IMR-90 (cell line): ENCODE measurements around the gene NOL6.

Source experiments
- CEBPB ChIP-seq: IDR thresholded peaks from 2 replicates; pipeline ENCODE4 v1.6.1; 2012; ENCODE audit warnings: low read depth, low read length, improper control_type of control experiment
- CHD1 ChIP-seq: IDR thresholded peaks from 2 replicates; pipeline ENCODE4 v1.6.1; 2012; ENCODE audit warnings: low read depth, low read length, improper control_type of control experiment
- CTCF ChIP-seq: conservative IDR thresholded peaks from 2 replicates; pipeline ENCODE4 v1.5.1; 2012; ENCODE audit warnings: mild to moderate bottlenecking, low read depth, low read length, improper control_type of control experiment
- ELK1 ChIP-seq: fragments of 150-350 bp; IDR thresholded peaks from 2 replicates; pipeline ENCODE4 v1.6.1; 2016; ENCODE audit warnings: low read depth, mild to moderate bottlenecking, low read length, moderate library complexity, borderline replicate concordance
- FOS ChIP-seq: fragments of 150-350 bp; IDR thresholded peaks from 2 replicates; pipeline ENCODE4 v1.6.1; 2016; ENCODE audit warnings: low read depth, low read length
- MAFK ChIP-seq: IDR thresholded peaks from 2 replicates; pipeline ENCODE4 v1.6.1; 2012; ENCODE audit warnings: low read depth, low read length, improper control_type of control experiment
- MAZ ChIP-seq: IDR thresholded peaks from 2 replicates; pipeline ENCODE4 v1.6.1; 2012; ENCODE audit warnings: low read depth, mild to moderate bottlenecking, low read length, improper control_type of control experiment, moderate library complexity, borderline replicate concordance
- MXI1 ChIP-seq: IDR thresholded peaks from 2 replicates; pipeline ENCODE4 v1.6.1; 2012; ENCODE audit warnings: low read depth, mild to moderate bottlenecking, low read length, moderate library complexity, borderline replicate concordance
- NFE2L2 ChIP-seq: fragments of 150-350 bp; IDR thresholded peaks from 2 replicates; pipeline ENCODE4 v1.6.1; 2016; ENCODE audit warnings: low read depth, mild to moderate bottlenecking, low read length
- POLR2A ChIP-seq: IDR thresholded peaks from 2 replicates; pipeline ENCODE4 v1.6.1; 2012; ENCODE audit warnings: mild to moderate bottlenecking, low read depth, low read length
- RAD21 ChIP-seq: IDR thresholded peaks from 2 replicates; pipeline ENCODE4 v1.6.1; 2012; ENCODE audit warnings: low read length, improper control_type of control experiment
- RFX5 ChIP-seq: IDR thresholded peaks from 2 replicates; pipeline ENCODE4 v1.8.0; 2012; ENCODE audit warnings: low read depth, mild to moderate bottlenecking, low read length, moderate library complexity
- SMC3 ChIP-seq: fragments of 150-350 bp; IDR thresholded peaks from 2 replicates; pipeline ENCODE4 v1.6.1; 2016; ENCODE audit warnings: low read depth, mild to moderate bottlenecking, antibody characterized with exemption, low read length, moderate library complexity
- USF2 ChIP-seq: fragments of 150-350 bp; IDR thresholded peaks from 2 replicates; pipeline ENCODE4 v1.6.1; 2017; ENCODE audit warnings: mild to moderate bottlenecking, antibody characterized with exemption, low read length, low read depth

- TF ChIP-seq CTCF, result no peak
- no peak for TF ChIP-seq ELK1
- no peak for TF ChIP-seq POLR2A
- no peak for TF ChIP-seq RFX5
- no peak for TF ChIP-seq CEBPB
- no peak for TF ChIP-seq SMC3
- TF ChIP-seq RAD21, result no peak
- TF ChIP-seq USF2, result no peak
- TF ChIP-seq CHD1, result no peak
- no peak for TF ChIP-seq NFE2L2
- TF ChIP-seq MXI1, result no peak
- TF ChIP-seq MAZ, result no peak
- no peak for TF ChIP-seq FOS
- TF ChIP-seq MAFK, result no peak
Observed at GRCh38 chr9:33414889-33415500, 58.7 kb downstream of the NOL6 start.
